GM19238 (cell line): Measurements from ENCODE around the gene TPPP3.
"Not testable (repeated sequence)": the region's sequence is repeated elsewhere in the genome, so short reads cannot be mapped to it uniquely, and the experiment has no call there.

Source experiments
- DNase-seq: peaks from one replicate; pipeline ENCODE4 v3.0.0; 2011; ENCODE audit warnings: low spot score; ENCODE audit not compliant: insufficient read length

TPPP3 gene

DNA sequence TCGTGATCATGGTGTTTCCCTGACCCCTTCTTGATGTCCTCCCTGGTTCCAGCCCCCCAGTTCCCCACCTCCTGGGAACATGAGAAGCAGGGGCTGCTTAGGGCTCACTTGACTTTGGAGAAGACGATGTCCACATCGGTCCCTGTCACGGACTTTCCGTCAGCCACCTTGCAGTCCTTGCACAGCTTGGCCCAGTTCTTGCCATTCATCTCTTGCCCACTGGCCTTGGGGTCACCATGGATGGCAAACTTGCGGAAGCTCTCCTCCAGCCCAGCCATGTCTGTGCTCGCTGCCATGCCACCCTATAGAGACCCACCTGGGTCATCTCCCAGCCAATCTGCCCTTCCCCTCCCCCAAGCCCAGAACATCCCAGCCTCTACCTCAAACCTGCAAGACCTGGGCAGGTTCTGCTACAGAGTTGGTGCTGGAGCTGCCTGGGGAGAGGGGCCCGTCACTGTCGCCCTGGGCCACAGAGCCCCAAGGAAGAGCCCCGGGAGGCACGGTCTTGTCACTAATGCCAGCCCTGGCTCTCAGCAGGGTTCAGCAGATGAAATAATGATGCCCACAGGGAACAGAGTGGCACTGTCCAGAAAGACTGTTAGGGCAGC, 2.4 kb downstream of the TPPP3 start:
- no peak for DNase-seq

DNA sequence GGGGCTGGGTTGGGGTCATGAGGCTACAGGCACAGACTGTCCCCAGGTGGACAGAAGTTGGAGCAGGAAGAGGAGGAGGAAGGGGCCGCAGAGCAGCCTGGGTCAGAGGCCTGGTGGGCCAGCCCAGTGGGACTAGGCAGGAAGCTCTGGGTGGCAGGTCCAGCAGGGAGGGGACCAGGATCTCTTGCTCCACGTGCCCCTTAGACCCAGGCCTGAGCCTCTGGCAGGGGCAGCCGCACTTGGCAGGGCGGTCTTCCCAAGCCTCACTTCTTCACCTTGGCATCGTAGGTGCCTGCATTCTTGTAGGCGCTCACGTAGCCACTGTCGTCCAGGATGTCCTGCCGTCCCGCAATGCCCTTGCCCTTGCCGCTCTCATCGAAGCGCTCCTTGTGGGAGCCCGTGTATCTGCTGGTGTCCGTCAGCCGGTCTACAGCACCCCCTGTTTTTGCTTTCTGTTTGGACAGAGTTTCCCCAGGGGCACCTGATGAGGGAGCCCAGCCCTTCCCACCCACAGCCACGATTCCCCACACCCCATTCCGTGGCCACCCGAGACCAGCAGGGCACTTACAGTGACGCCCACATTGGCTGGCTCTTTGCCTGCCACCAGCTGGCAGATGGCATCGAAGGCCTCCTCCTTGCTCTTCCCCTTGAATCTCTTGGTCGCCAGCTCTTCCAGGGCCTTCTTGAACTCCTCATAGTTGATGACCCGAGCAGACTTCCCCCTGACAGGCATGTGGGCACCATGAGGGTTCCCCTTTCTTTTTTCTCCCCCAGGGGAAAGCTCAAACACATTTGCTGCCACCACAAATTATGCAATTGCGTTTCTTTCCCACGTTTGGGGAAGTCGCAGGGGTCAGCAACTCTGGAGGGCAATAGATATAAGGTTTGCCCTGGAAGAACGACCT, 3.1 kb downstream of the TPPP3 start:
- DNase-seq = no peak

DNA sequence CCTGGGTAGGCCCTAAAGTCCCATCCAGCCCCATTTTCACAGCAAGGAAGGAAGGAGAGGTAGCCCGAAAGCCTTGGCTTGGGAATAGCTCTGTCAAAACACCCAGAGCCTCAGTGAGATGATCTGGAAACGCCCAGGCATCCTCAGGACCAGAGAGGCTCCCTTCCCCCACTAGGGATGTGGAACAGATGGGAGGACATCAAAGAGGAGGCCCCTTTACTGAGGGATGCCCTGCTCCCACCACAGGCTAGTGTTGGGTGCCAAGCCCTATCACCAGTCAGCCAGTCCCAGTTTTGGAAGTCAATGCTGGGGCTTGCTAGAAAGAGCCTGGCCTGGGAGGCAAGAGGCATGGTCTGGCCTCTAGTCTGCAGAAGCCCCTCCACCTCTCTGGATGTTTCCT, 4.7 kb downstream of the TPPP3 start:
- no peak for DNase-seq

DNA sequence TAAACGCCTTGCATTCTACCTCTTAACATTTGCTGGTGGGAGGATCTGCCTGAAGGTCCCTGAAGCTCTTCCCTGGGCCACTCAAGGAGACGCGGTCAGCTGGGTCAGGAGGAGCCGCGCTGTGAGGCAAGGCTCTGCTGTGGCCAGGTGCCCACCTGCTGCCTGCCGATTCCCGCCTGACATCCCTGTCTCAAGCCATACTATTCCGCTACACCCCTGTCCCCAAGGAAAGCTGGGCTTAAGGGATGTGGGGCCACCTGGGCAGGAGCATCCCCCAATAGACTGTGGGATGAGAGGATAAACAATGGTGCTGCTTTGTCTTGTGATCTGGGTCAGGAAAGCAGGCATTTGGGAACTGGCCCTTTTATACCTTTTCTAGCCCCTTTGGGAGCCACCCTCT, 5.1 kb downstream of the TPPP3 start:
- DNase-seq = no peak

DNA sequence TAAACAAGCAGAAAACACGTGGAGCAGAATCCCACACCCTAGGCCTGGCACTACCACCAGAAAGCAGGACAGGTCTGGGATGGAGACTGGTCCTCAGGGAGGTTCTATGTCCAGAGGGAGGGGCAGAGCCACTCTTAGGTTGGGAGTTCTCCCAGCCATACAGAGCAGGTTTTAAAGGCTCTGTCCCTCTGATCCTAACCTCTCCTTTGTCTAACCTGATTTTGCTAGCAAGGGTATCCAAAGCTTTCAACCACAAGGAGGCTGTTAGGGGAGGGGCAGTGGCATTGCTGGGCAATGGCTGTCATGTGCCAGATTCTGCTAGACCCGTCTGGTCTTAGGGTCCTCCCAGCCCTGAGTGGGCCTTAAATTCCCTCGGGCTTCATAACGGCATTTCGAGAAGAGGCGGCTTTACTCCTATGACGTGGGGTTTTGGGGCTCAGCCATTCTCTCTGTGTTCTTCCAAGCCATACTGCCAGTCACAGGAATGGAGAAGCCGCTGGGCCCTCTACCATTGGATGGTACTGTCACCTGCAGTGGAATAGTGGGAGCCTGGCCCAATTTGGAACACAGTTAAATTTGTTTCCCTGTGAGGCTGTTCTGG, 5.7 kb downstream of the TPPP3 start:
- DNase-seq = no peak

DNA sequence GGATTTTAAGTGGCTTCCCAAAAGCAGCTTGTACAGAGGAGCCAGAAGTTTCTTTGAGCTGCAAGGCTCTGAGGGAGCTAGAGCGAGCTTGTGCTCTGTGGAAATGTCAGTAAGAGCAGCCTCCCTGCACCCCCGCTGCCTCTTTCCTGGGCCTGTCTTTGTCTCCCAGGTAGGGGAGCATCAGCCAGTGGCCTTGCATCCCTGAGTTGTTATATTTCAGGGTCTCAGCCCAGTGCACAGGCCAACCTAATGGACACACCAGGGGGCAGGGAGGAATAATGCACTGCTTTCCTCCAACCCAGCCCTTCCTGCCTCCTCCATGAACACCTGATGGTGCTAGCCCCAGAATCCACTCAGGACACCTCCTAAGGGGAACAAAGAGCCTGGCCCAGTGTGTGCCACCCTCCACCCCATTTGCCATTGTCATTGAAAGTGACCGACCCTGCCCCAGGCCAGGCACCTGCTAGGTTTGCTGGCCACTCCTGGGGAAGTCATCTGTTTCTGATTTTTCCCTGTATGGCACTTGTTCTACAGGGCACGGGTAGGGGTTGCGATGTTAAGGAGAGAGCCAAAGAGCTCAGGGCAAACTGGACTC, 6.3 kb downstream of the TPPP3 start:
- no peak for DNase-seq

DNA sequence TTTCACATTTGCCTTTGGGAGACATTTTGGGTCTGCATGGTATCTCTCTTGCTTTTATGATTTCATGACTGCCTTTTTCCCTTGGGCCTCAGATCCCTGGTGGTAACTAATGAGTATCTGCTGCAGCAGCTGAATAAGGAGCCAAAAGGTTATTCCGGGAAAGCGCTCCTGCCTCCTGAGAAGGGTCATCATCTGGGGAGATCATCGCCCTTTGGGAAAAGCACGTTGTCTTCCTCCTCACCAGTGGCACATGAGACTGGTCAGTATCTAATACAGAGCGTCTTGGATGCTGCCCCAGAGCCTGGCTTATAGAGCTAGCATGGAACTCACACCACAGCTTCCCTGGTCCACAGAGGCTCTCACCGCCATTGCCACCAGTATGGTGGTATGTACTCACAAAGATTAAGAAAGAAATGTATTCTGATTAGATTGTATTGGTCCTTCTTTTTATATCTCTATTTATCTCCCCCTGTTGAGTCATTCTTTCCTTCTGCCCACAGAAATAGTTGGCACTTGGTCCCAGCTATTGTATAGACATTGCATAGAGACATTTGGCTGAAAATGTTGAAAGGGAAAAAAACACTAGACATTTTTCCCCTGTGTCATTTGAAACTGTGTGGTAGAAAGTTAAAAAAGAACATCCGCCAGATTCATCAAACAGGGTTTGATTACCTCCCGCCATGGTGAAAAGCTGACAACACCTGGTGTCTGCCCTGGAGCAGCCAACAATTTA, 8.4 kb downstream of the TPPP3 start:
- DNase-seq = no peak

DNA sequence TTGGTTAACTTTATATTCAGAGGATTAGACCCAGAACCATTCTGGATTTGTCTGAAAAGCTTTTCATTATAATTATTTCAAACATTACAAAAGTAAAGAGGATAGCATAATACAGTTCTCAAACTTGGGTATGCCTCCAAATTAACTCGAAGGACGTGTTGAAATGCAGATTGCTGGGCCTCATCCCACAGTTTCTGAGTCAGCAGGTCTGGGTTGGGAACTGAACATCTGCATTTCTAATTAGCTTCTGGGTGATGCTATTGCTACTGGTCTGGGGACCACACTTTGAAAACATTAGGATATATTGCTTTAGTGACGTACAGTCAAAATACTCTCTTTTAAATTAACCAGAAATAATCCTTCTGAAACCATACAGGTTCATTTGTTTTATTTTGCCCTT, 10.0 kb downstream of the TPPP3 start:
- no peak for DNase-seq

DNA sequence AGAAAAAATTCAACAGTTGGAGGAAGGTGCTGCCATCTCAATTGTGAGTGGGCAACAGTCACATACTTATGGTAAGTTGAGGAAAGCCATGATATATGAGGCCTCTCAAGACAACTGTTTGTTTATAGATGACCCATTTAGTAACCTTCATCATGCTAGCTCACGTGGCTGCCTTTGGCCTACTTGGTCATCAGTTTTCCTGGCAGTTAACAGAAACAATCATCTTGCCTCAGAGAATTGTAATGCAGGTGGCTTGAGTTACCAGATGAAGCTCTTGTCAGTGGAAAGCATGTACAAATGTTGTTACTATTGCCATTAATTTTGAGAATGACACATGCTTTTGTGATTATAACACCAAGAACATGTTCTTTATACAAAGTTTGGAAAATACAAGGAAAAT, 14.7 kb downstream of the TPPP3 start:
- no peak for DNase-seq

DNA sequence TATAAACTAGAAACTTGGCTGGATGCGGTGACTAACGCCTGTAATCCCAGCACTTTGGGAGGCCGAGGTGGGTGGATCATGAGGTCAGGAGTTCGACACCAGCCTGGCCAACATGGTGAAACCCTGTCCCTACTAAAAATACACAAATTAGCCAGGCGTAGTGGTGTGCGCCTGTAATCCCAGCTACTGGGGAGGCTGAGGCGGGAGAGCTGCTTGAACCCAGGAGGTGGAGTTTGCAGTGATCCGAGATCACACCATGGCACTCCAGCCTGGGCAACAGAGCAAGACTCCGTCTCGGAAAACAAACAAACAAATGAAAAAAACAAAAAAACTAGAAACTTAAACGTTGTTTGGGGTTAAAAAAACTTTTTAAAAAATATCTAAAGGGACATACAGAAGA, 17.3 kb downstream of the TPPP3 start:
- not testable (repeated sequence) for DNase-seq

DNA sequence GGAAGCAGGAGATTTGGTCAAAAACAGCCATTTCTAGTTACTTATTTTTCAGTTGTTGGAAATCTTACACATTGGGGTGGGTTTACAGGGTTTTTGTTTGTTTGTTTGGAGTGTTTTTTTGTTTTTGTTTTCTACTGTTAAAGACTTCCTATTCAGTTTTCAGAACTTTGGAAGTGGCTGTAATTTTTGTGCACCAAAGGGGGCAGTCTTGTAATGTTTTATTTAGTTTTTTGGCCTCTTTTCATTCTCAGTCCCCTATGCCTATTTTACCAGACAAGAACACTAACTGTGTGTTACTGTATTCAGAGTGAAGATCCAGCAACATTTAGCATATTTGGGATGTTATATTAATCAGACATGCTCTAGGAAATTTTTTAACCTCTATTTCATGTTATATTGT, 20.6 kb downstream of the TPPP3 start:
- no peak for DNase-seq

DNA sequence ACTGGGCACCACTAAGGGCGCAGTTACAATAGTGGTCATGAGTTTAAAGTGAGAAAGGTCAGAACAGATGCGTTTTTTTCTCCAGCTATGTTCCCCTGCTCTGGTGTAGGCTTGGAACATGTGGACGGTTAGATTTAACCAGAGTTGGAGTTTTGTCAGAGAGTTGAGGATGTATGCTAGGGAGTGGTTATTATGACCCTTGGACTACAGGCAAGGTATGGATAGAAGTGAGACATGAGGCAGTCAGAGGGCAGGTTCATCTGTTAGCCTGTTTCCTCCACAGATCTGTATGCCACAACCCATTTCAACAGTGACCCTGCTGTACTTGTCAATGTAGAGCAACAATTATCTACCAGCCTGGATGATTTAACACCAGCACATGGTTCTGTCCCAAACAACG, 22.6 kb downstream of the TPPP3 start:
- no peak for DNase-seq

DNA sequence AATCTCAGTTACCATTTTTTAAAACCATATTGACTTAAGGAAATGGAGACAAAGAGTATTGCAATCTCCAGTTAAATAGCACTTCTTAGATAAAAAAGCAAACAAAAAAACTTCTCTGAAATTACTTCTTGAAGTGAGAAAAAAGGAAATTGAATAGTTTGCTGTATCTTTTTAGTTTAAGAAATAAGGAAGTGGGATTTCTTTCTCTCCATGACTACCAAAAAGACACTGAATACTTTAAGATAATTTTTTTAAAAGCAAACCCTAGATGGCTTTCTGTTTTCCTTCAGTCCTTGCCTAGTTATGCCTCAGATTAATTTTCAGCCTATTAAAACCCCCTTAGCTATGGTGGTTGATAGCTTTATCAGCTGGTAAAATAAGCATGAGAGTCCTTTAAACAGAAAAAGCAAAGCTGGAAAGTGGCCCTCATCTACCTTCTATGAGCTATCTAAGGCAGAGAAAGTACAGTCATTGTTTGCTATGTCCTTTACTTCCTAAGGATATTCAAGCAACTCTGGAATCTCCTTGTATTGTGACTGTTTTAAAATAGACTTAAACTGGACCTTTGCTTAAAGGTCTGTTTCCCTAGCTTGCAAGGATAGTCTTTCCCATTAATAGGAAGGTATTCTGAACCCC, 28.6 kb downstream of the TPPP3 start:
- DNase-seq = no peak

DNA sequence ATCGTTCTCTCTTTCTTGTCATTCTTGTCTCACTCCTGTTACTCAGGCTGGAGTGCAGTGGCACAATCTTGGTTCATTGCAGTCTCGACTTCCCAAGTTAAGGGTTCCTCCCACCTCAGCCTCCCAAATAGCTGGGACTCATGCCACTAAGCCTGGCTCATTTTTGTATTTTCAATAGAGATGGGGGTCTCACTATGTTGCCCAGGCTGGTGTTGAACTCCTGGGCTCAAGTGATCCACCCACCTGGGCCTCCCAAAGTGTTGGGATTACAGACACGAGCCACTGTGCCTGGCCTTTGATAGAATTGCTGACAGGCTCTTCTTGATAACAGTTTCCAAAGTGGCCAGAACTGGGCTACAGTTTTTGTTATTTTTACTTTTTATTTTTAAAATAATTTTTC, 32.3 kb downstream of the TPPP3 start:
- DNase-seq = no peak

DNA sequence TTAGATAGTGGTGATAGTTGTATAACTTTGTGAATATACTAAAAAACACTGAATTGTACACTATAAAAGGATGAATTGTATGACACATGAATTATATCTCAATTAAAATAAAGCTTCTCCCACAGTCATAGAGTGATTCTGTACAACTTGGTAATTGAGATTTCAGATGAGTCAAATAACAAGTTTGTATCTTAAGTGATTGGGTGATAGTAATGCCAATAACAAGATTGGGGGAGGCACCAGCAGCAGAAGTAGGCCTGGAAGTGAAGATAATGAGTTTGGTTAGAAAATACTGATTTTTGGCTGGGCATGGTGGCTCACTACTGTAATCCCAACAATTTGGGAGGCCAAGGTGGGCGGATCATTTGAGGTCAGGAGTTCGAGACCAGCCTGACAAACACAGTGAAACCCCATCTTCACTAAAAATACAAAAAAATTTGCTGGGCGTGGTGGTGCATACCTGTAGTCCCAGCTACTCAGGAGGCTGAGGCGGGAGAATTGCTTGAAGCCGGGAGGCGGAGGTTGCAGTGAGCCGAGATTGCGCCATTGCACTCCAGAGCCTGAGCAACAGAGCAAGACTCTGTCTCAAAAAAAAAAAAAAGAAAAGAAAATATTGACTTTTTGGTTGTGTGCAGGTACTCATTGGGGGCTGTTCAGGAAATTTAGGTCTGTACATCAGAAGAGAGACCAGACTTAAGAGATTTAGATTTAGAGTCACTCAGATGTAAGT, 33.6 kb downstream of the TPPP3 start:
- not testable (repeated sequence) for DNase-seq

DNA sequence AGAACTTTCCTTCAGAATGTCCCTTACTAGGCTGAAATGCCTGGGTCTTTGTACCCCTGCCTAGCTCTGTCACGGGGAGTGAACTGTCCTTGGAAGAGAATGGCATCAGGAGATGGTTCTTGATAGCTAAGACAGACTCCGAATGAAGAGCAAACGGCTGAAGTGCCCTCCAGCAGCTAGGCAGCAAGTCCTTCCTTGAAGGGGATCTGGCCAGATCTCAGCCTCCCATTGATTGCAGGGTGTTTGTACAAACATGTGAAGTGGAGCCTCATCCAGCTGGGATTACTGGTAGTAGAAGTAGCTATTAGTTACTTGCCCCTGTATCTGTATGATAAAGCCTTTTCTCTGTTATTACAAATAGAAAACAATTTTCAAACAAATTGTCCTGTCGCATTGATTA, 35.7 kb downstream of the TPPP3 start:
- DNase-seq = no peak

DNA sequence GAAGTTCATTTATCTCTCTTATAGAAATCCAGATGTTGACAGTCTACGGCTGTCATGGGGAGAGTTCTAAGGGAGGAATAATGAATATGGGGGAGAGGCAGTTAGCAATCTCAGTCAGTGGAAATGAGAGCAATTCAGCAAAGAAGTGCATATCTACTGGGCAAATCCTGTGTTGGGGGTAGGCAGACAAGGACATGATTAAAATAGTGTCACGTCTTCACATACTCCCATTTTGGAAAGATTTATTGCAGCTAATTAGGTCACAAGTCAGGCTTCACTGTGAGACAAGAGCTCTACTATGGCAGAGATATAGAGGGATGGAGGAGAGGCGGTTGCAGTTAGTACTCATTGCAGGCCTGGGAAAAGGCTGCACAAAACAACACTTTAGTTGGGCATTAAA, 36.9 kb downstream of the TPPP3 start:
- no peak for DNase-seq

DNA sequence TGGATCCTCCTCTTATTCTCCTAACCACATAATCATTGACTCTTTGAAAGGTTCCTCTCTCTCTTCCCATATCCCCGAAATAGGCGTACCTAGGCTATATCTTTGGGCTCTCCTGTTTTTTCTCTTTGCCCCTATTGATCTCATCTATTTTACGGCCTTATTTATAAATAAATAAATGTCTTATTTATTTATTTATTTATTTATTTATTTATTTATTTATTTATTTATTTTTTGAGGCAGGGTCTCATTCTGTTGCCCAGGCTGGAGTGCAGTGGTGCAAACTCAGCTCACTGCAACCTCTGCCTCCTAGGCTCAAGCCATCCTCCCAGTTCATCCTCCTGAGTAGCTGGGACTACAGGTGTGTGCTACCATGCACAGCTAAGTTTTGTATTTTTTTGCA, 40.8 kb downstream of the TPPP3 start:
- DNase-seq = not testable (repeated sequence)

DNA sequence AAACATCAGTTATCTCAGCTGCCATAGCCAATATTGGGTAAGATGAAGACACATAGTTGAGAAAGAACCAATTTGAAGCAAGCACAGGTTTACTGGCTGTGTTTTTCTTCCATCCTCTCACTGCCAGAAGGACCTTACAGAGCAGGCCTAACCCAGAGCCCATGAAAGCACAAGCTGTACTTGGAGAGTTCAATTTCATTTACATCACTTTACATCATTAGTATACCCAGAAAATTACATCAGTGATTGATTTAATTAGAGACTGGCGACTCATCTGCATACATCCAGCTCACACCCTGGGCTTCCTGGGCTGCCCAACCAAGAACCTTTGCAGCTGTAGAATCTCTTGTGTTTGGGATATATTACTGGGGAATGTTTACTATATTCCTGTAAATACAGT, 43.0 kb downstream of the TPPP3 start:
- no peak for DNase-seq

DNA sequence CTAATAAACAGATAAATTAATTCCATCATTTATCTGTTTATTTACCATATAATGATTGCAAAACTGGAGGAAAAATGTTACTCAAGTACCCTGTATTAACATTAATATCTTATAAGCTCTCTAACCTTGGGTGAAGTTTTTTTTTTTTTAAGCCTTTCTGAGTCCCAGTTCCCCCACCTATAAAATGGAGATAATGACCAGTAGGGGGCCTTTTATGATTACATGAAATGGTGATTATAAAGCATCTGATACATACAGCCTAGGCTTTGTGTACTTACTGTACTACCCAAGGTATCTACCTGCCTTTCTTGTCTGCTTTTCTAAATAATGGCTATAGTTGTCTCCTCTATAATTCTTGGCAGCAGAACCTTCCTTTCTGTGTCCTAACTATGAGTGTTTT, 44.1 kb downstream of the TPPP3 start:
- no peak for DNase-seq
